Uterus (tissue), 2 donors: ENCODE measurements around the gene CHST13.

ENCODE experiments used
- CTCF ChIP-seq, 4 experiments: fragments of 200-600 bp in 2 of 4; fragments of 450-650 bp in 2 of 4; sonication (generic) in 2 of 4; IDR thresholded peaks; one replicate each; pipeline ENCODE4 v1.5.1; 2016 to 2019; ENCODE audit warnings: antibody characterized with exemption in 4 of 4, mild to moderate bottlenecking in 2 of 4, moderate library complexity in 1 of 4
- POLR2A ChIP-seq, 2 donors: fragments of 450-650 bp; IDR thresholded peaks; one replicate each; pipeline ENCODE4 v1.6.1; 2016; ENCODE audit warnings: antibody characterized with exemption in 2 of 2, mild to moderate bottlenecking in 1 of 2, moderate library complexity in 1 of 2

- TF ChIP-seq CTCF (IDR thresholded peaks at IDR 0.05): no peak
- TF ChIP-seq POLR2A (IDR thresholded peaks at IDR 0.05): no peak
Measured at GRCh38 chr3:126477061-126477380, 46.9 kb upstream of the CHST13 start.
